ENCODE results near the gene EPG5. TPM values are rescaled to one million over a fixed set of nuclear protein-coding genes. Genes with fewer than 3 reads are reported as not detected.

EPG5 gene
- total and polyA plus RNA-seq, 2 donors (not counting 3 experiments of a cell fraction or from before 2014, with no cell fraction given) = 16.7 to 25.6 TPM

GRCh38 chr18:45910405-45911023 is 56.6 kb downstream of the EPG5 start:
- no peaks in the 10 kb centered on the region for H3K4me1 ChIP-seq (ENCODE audit: control insufficient read depth, extremely low read depth, insufficient read depth, low read length)
- H3K36me3 ChIP-seq (ENCODE audit: control insufficient read depth in 2 of 2, extremely low read depth in 1 of 2, insufficient read depth in 2 of 2, low read length in 2 of 2) = peaks cover 11 to 15% of the 10 kb centered on the region in 2 experiments
- H3K27ac ChIP-seq (ENCODE audit: insufficient read depth, low read depth, low read length) = no peak overlapping the region
- no peaks in the 10 kb centered on the region for H3K79me2 ChIP-seq (ENCODE audit: control insufficient read depth, insufficient read depth, low read length)
- BruUV-seq (replicated peaks) = no TSS peak
- no peaks in the 10 kb centered on the region for H3K9me3 ChIP-seq (replicated peaks; ENCODE audit: control insufficient read depth, insufficient read depth, low read length)
- peak; percentile 67 for FAIRE-seq
- no peak overlapping the region for H3K4me3 ChIP-seq (replicated peaks in 1 of 3; ENCODE audit: insufficient read depth in 1 of 3, low read depth in 1 of 3, low read length in 3 of 3)
- peak; percentile 61 for DNase-seq (ENCODE audit: low read depth, low spot score)
- ChIA-PET POLR2A (no interaction called here), CTCF (interaction anchor here (0.6 to 1.7 kb wide), 22 partner anchors 9 to 248 kb away, joined by 3 to 25 read pairs (median 4); partner anchors contain the start of gene SLC14A1)
- no peaks in the 10 kb centered on the region for H3K9me1 ChIP-seq (replicated peaks; ENCODE audit: control insufficient read depth, extremely low read depth, insufficient read depth, low read length)
- no peak for TF ChIP-seq FOS (IDR thresholded peaks at IDR 0.05; ENCODE audit: borderline replicate concordance, insufficient read depth, low read length)
- TF ChIP-seq CTCF (IDR thresholded peaks at IDR 0.05; ENCODE audit: extremely low read depth in 1 of 2, insufficient read depth in 1 of 2, low read depth in 1 of 2, low read length in 2 of 2) = peak; percentile 77 to 87
- H3K27me3 ChIP-seq (ENCODE audit: control insufficient read depth in 2 of 2, insufficient read depth in 2 of 2, low read length in 2 of 2) = no peaks in the 10 kb centered on the region
- H4K20me1 ChIP-seq (replicated peaks; ENCODE audit: control insufficient read depth, extremely low read depth, insufficient read depth, low read length) = no peaks in the 10 kb centered on the region
- H2AFZ ChIP-seq (ENCODE audit: low read depth, low read length) = no peak overlapping the region
- intact Hi-C loops (cut with micrococcal nuclease) = loop anchor here (1.0 to 2.0 kb wide), 3 partner anchors 64 to 245 kb away; no protein-coding TSS in a partner anchor
- H3K4me2 ChIP-seq (ENCODE audit: insufficient read depth, low read length) = no peak overlapping the region
- H3K9ac ChIP-seq (replicated peaks; ENCODE audit: extremely low read depth, insufficient read depth, low read length) = no peak overlapping the region
- dilution Hi-C loops (cut with MboI; ENCODE audit: extremely low pct_ligation_motif_present, low sequenced_read_pairs) = no loop called here

- TF ChIP-seq POLR2AphosphoS5 (IDR thresholded peaks at IDR 0.05; ENCODE audit: insufficient read depth, low read depth, low read length) (no peak), POLR2A (IDR thresholded peaks at IDR 0.05; ENCODE audit: low read depth, low read length) (no peak), MYC (IDR thresholded peaks at IDR 0.05; ENCODE audit: low read depth, low read length) (no peak), GATA2 (IDR thresholded peaks at IDR 0.05; ENCODE audit: insufficient read depth, insufficient read length, low read depth, low read length) (no peak), EZH2 (IDR thresholded peaks at IDR 0.05; ENCODE audit: borderline replicate concordance, low read depth, low read length, severe bottlenecking) (no peak), CTCF (IDR thresholded peaks at IDR 0.05; ENCODE audit: extremely low read depth in 1 of 2, insufficient read depth in 1 of 2, low read depth in 1 of 2, low read length in 2 of 2) (no peak), MAX (IDR thresholded peaks at IDR 0.05; ENCODE audit: insufficient read depth, insufficient read length) (no peak), FOS (IDR thresholded peaks at IDR 0.05; ENCODE audit: borderline replicate concordance, insufficient read depth, low read length) (no peak)
- H3K36me3 ChIP-seq (ENCODE audit: control insufficient read depth in 2 of 2, extremely low read depth in 1 of 2, insufficient read depth in 2 of 2, low read length in 2 of 2) = peaks cover 4 to 10% of the 10 kb centered on the region in 2 experiments
- no peak overlapping the region for H3K9ac ChIP-seq (replicated peaks; ENCODE audit: extremely low read depth, insufficient read depth, low read length)
- DNase-seq (ENCODE audit: low read depth, low spot score) (no peak), FAIRE-seq (no peak)
- no peaks in the 10 kb centered on the region for H3K9me1 ChIP-seq (replicated peaks; ENCODE audit: control insufficient read depth, extremely low read depth, insufficient read depth, low read length)
- no peaks in the 10 kb centered on the region for H4K20me1 ChIP-seq (replicated peaks; ENCODE audit: control insufficient read depth, extremely low read depth, insufficient read depth, low read length)
- no peak overlapping the region for H3K4me3 ChIP-seq (replicated peaks in 1 of 3; ENCODE audit: insufficient read depth in 1 of 3, low read depth in 1 of 3, low read length in 3 of 3)
- dilution Hi-C loops (cut with MboI; ENCODE audit: extremely low pct_ligation_motif_present, low sequenced_read_pairs) = no loop called here
- no peaks in the 10 kb centered on the region for H3K9me3 ChIP-seq (replicated peaks; ENCODE audit: control insufficient read depth, insufficient read depth, low read length)
- no peak overlapping the region for H2AFZ ChIP-seq (ENCODE audit: low read depth, low read length)
- no TSS peak for BruUV-seq (replicated peaks)
- no peak overlapping the region for H3K27ac ChIP-seq (ENCODE audit: insufficient read depth, low read depth, low read length)
- ChIA-PET CTCF (interaction anchor here (0.8 to 1.2 kb wide), 3 partner anchors 8 to 215 kb away, joined by 3 to 7 read pairs (median 3); no protein-coding TSS in a partner anchor), POLR2A (no interaction called here)
- H3K79me2 ChIP-seq (ENCODE audit: control insufficient read depth, insufficient read depth, low read length) = no peaks in the 10 kb centered on the region
- H3K27me3 ChIP-seq (ENCODE audit: control insufficient read depth in 2 of 2, insufficient read depth in 2 of 2, low read length in 2 of 2) = no peaks in the 10 kb centered on the region
- intact Hi-C loops (cut with micrococcal nuclease) = no loop called here
- H3K4me2 ChIP-seq (ENCODE audit: insufficient read depth, low read length) = no peak overlapping the region
- no peaks in the 10 kb centered on the region for H3K4me1 ChIP-seq (ENCODE audit: control insufficient read depth, extremely low read depth, insufficient read depth, low read length)
These were observed 65.4 kb downstream of the EPG5 start for GRCh38 chr18:45901654-45902210.
